Heart right ventricle (tissue), 16 donors: Measurements from ENCODE around the gene SPTBN1. TPM values are rescaled to one million over a fixed set of nuclear protein-coding genes. Genes with fewer than 3 reads are reported as not detected.

ENCODE experiments used
- ATAC-seq, 8 donors: fragments of 200-7000 bp; cut with Tn5 transposase; one replicate each; pipeline ENCODE4 v1.9.1; 2020; ENCODE audit warnings: mild to moderate bottlenecking in 8 of 8, moderate library complexity in 8 of 8, moderate number of reproducible peaks in 1 of 8
- DNase-seq, 2 donors: peaks; one replicate each; pipeline ENCODE4 v3.0.0-alpha.2; 2020
- H3K27ac ChIP-seq, 10 donors: fragments of 200-600 bp; sonication (generic) in 2 of 10; one replicate each; pipeline versions ENCODE4 v1.5.0 to v1.8.0; 2020 to 2022; ENCODE audit warnings: mild to moderate bottlenecking in 3 of 10
- H3K27me3 ChIP-seq, 7 donors: fragments of 200-600 bp; one replicate each; pipeline ENCODE4 v1.8.0; 2021 to 2022; ENCODE audit warnings: mild to moderate bottlenecking in 2 of 7
- H3K36me3 ChIP-seq, 9 donors: fragments of 200-600 bp; sonication (generic) in 1 of 9; one replicate each; pipeline versions ENCODE4 v1.5.0 to v1.8.0; 2020 to 2022; ENCODE audit warnings: mild to moderate bottlenecking in 2 of 9
- H3K4me1 ChIP-seq, 9 donors: fragments of 200-600 bp; sonication (generic) in 1 of 9; one replicate each; pipeline versions ENCODE4 v1.5.0 to v1.8.0; 2020 to 2022; ENCODE audit warnings: mild to moderate bottlenecking in 4 of 9
- H3K4me3 ChIP-seq, 10 donors: fragments of 200-600 bp; sonication (generic) in 2 of 10; one replicate each; pipeline versions ENCODE4 v1.5.0 to v1.8.0; 2020 to 2022; ENCODE audit warnings: mild to moderate bottlenecking in 7 of 10, moderate library complexity in 2 of 10
- H3K9me3 ChIP-seq, 11 donors: fragments of 200-600 bp in 10 of 11; sonication (generic) in 2 of 11; one replicate each; pipeline versions ENCODE4 v1.5.0 to v1.8.0; 2013 to 2022; ENCODE audit warnings: mild to moderate bottlenecking in 2 of 11, control low read depth in 1 of 11, moderate library complexity in 1 of 11
- WGBS, 2 donors: extraction: QIAGEN DNeasy Blood & Tissue Kit; methylation state at CpG; one replicate each; pipeline ENCODE4 v1.1.7; 2013; ENCODE audit warnings: inconsistent platforms in 1 of 2; 5-methylcytosine and 5-hydroxymethylcytosine counted together
- intact Hi-C, 10 donors: fragments of 100-400 bp; cut with DNase I; formaldehyde crosslinking; loops; one replicate each; pipeline versions ENCODE4 v1.11.1 to v1.14.2; 2022
- polyA plus RNA-seq, 2 donors: library from polyadenylated mRNA; stranded (reverse); fragments of 200-250 nt; gene quantifications; one replicate each; pipeline ENCODE4 v1.2.3, GENCODE V29; 2013
- total RNA-seq, 10 donors: library from RNA; stranded (reverse); fragmentation: NEBNext Ultra II Directional in 3 of 10; extraction: Animal tissue kit (Norgen Biotek cat#: 25700) in 3 of 10; gene quantifications; one replicate each; pipeline versions ENCODE4 v1.2.1 to v1.2.4, GENCODE V29; 2021 to 2023
- TF ChIP-seq, protein P1 (sequence below), 9 donors: fragments of 200-600 bp; sonication (generic) in 2 of 9; IDR thresholded peaks; one replicate each; pipeline versions ENCODE4 v1.5.0 to v1.8.0; 2021 to 2022; ENCODE audit warnings: antibody characterized with exemption in 9 of 9, mild to moderate bottlenecking in 5 of 9, moderate library complexity in 1 of 9
- donor health status: Arrhythmogenic right ventricular cardiomyopathy.
- donor health status: ischemic (EF 13 %, LVEDD 7.1; RV severe dilation, severe dysfunction).
- donor health status: healthy with polysubstance abuse.
- donor health status: DM: no; HTN: yes; CAD: no.
- donor health status: DM: no; HTN: no; CAD: no.
- donor health status: ischemic (EF 25% LVEDD 6.9; RV normal size, moderate dysfunction).
- donor health status: ischemic (EF 25% LVEDD 5.7; RV mildly dilated, moderate dysfunction).
- donor health status: healthy.
- donor health status: DM: yes; HTN: yes; CAD: no.
- donor health status: Ischemic cardiomyopathy.
- donor health status: ischemic (EF 35%, LVEDD 5.7; RV mildly dilated, moderate dysfunction).
- donor health status: nonischemic (EF 11% LVEDD 7.7; RV severe dilation, severe dysfunction).
- donor health status: DM: yes; HTN: yes; CAD: no.
- donor health status: PGD.
- donor health status: ischemic (EF 29% LVEDD 5.4; RV normal size, mild dysfunction).
- donor health status: nonischemic (EF 23%, LVEDD 6.1; RV moderate dilation, normal function).

Gene SPTBN1
- total and polyA plus RNA-seq, 12 donors = 91.1 to 643 (median 494) TPM

DNA sequence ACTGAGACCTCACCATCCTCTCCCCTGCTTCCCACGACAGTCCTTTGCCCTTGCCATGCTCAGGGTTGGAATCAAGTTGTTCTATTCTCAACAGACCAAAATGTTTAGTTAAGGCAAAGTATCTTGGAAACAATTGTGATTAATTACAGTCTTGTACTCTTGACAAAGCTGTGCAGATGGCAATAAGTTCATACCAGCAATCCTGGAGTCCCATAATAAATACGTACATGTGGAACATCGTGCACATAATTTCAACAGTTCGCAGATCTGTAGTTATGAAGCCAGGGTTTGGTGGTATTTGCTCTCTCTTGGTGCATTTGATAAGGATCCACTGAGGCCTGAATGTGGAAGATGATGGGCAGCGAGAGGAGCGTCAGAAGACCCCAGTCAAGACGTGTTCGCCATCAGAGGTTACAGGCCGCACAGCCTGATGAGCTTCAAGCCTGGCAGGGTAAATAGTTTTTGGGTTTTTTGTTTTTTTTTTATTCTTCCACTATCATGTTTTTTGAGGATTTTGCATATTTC is 214.4 kb downstream of the SPTBN1 start:
- H3K4me3 ChIP-seq = no peak overlapping the region
- ATAC-seq (no peak), DNase-seq (no peak)
- no peaks in the 10 kb centered on the region for H3K27me3 ChIP-seq
- intact Hi-C loops = loop anchor here in 1 of 10 donors (5.0 kb wide), 2 partner anchors 33 to 113 kb away; no protein-coding TSS in a partner anchor
- TF ChIP-seq, protein P1, sequence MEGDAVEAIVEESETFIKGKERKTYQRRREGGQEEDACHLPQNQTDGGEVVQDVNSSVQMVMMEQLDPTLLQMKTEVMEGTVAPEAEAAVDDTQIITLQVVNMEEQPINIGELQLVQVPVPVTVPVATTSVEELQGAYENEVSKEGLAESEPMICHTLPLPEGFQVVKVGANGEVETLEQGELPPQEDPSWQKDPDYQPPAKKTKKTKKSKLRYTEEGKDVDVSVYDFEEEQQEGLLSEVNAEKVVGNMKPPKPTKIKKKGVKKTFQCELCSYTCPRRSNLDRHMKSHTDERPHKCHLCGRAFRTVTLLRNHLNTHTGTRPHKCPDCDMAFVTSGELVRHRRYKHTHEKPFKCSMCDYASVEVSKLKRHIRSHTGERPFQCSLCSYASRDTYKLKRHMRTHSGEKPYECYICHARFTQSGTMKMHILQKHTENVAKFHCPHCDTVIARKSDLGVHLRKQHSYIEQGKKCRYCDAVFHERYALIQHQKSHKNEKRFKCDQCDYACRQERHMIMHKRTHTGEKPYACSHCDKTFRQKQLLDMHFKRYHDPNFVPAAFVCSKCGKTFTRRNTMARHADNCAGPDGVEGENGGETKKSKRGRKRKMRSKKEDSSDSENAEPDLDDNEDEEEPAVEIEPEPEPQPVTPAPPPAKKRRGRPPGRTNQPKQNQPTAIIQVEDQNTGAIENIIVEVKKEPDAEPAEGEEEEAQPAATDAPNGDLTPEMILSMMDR (IDR thresholded peaks at IDR 0.05) = no peak
- H3K9me3 ChIP-seq = no peaks in the 10 kb centered on the region
- peaks cover 0 to 69% (median 28%) of the 10 kb centered on the region in 9 donors for H3K36me3 ChIP-seq
- 91 to 97% methylated on average over 9 of the region's 9 CpGs for WGBS, 2 donors
- peaks cover 16 to 89% (median 76%) of the 10 kb centered on the region in 9 donors for H3K4me1 ChIP-seq
- H3K27ac ChIP-seq = peak overlapping the region in 8 of 10 donors; percentile 46 to 94 (median 76)

DNA sequence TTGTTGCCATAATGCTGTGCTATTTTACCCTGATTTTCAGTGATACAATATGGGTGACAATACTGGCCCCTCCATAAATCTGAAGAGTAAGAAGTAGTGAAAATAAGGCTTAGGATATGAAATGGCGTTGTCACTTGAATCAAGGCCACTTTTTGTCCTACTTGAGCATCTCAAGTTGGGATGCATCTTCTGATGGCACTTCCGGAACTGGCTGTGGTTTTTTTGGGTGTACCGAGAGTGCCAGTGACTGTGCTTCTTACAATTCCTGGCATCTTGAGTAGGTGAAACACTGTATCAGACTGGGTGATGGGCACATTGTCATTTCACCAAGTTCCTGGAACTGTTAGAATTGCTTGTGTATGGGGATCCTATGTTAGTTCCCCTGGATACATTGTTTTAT is 214.9 kb downstream of the SPTBN1 start:
- intact Hi-C loops = loop anchor here in 1 of 10 donors (5.0 kb wide), 2 partner anchors 34 to 114 kb away; no protein-coding TSS in a partner anchor
- H3K4me1 ChIP-seq = peaks cover 16 to 89% (median 76%) of the 10 kb centered on the region in 9 donors
- ATAC-seq (no peak), DNase-seq (no peak)
- 95 to 98% methylated on average over 3 of the region's 3 CpGs for WGBS, 2 donors
- no peaks in the 10 kb centered on the region for H3K9me3 ChIP-seq
- H3K36me3 ChIP-seq = peaks cover 0 to 64% (median 27%) of the 10 kb centered on the region in 9 donors
- no peak overlapping the region for H3K4me3 ChIP-seq
- H3K27me3 ChIP-seq = no peaks in the 10 kb centered on the region
- H3K27ac ChIP-seq = peak overlapping the region in 5 of 10 donors; percentile 83 to 96 (median 94)
- TF ChIP-seq, protein P1 (IDR thresholded peaks at IDR 0.05) = no peak

DNA sequence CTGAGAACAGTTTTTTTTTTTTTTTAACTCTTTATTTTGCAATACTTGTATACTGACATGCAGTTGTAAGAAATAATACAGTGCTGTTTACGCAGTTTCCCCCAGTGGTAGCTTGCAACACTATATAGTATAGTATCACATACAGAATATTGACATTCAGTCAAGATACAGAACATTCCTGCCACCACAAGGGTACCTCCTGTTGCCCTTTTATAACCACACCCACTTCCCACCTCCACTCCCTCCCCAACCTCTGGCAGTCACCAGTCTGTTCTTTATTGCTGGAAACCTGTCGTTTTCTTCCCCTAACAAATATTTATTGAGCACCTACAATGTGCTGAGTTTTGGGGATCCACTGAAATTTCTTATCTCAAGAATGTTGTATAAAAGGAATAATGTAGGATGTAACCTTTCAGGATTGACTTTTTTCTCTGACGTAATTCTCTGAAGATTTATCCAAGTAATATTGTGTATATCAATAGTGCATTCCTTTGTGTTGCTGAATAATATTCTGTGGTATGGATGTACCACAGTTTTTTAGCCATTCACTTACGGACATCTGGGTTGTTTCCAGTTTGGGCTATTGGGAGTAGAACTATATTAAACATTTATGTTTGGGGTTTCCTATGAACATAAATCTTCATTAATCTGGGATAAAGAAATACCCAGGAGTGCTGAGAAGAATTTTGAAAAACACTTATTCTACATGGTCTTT is 215.9 kb downstream of the SPTBN1 start:
- no peaks in the 10 kb centered on the region for H3K9me3 ChIP-seq
- H3K4me1 ChIP-seq = peaks cover 16 to 80% (median 69%) of the 10 kb centered on the region in 9 donors
- H3K4me3 ChIP-seq = no peak overlapping the region
- TF ChIP-seq, protein P1 (IDR thresholded peaks at IDR 0.05) = no peak
- H3K27me3 ChIP-seq = no peaks in the 10 kb centered on the region
- intact Hi-C loops = loop anchor here in 1 of 10 donors (5.0 kb wide), 2 partner anchors 35 to 115 kb away; no protein-coding TSS in a partner anchor
- H3K36me3 ChIP-seq = peaks cover 0 to 54% (median 27%) of the 10 kb centered on the region in 9 donors
- 87 to 93% methylated on average over 4 of the region's 4 CpGs for WGBS, 2 donors
- DNase-seq (no peak), ATAC-seq (no peak)
- H3K27ac ChIP-seq = peak overlapping the region in 8 of 10 donors; percentile 74 to 98 (median 92)

DNA sequence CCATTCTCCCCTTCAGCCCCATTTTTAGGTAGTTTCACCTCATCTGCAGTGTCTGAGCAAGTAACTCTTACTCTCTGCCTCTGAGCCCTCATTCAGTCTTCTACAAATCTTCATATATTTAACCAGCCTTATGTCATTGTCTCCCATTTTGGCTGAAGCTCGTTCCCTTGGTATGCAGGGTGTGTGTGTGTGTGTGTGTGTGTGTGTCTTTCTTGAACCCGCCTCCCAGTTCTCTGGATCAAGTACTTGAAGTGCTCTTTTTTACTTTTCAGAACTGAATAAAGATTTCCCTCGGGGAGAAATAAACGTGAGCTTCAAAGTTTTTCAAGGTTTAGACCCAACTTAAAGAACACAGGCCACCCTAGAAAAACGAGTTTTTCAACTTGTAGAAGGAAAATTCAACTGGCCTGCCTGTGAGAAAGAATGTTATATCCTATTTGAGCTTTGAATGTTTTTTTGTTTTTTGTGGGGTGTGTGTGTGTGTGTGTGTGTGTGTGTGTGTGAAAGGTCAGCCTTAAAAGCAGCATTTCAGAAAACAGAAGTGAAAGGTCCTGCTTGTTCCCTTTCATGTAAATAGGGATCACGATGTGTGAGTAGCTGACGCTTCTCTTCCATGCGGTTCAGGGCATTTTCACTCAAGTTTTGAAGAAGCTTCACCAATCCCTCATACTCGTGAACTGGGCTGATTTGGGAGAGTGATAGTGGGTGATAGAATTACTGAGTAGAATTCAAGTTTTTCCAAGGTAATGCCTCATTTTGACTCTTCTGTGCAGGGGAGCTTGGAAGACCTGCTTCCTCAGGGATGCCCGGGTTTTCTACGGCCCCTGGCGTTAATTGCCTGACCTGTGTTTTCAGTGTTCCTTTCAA is 216.7 kb downstream of the SPTBN1 start:
- WGBS, 2 donors = 49 to 57% methylated on average over 12 of the region's 12 CpGs
- TF ChIP-seq, protein P1 (IDR thresholded peaks at IDR 0.05) = no peak
- peak in 5 of 8 donors; percentile 1 to 29 (median 9) for ATAC-seq
- Histone ChIP-seq H3K36me3 (peaks cover 0 to 46% (median 24%) of the 10 kb centered on the region in 9 donors), H3K4me1 (peaks cover 13 to 72% (median 61%) of the 10 kb centered on the region in 9 donors), H3K4me3 (peak overlapping the region in 4 of 10 donors; percentile 4 to 33 (median 18)), H3K27ac (peak overlapping the region; percentile 74 to 98 (median 90)), H3K9me3 (no peaks in the 10 kb centered on the region), H3K27me3 (no peaks in the 10 kb centered on the region)
- intact Hi-C loops = loop anchor here in 1 of 10 donors (5.0 kb wide), 2 partner anchors 36 to 116 kb away; no protein-coding TSS in a partner anchor
- no peak for DNase-seq
